CD1c-positive myeloid dendritic cell (primary cell): ENCODE measurements around the gene LEMD3.

Experiments
- DNase-seq: peaks from one replicate; pipeline ENCODE4 v3.0.0-alpha.2; 2016; ENCODE audit errors: extremely low spot score

Gene LEMD3

DNA sequence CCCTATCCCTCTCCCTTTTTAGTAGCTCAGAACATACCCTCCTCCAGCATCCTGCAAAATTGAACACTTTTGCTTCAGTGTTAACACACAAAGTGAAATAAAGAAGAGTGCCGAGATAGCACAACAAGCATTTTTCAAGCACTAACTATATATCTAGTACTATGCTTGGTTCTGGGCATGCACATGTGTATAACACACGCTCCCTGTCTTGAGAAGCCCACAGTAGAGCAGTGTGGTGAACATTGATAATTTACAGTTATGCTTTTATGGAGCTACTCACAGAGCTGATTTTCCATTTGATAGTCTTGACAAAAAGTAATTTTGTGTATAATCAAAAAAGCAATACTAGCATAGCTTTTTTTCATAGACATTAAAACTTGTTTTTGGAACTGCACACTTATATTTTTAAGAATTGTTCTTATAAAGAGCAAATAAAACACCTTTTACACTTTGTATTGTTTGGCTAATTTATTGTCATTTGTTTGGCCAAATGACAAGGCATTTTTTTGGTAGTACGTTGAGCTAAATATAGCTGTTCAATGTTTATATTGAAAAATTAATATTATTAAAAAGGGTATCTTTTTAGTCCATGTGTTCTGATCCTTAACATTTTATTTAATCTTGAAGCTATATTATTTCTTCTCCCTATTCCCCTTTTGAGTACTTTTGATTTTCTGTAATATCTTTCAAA is 39.7 kb downstream of the LEMD3 start:
- no peak for DNase-seq

DNA sequence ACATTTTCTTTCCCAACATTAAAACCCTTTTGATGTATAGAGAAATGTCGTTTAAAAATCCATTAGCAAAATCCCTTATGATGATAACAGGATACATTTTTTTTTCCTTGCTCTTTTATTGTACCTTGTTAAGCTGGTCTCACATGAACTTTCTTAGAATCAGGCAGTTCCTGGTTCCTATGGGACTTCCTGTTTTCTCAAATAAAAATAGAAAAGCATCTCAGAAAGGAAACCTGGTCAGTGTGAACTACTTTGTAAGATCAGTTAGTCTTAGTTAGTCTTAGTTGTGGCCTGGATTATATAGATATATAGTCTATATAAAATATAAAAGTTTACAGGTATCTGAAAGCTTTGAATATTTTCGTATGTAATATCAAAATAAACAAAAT is 40.3 kb downstream of the LEMD3 start:
- peak; percentile 44 for DNase-seq

DNA sequence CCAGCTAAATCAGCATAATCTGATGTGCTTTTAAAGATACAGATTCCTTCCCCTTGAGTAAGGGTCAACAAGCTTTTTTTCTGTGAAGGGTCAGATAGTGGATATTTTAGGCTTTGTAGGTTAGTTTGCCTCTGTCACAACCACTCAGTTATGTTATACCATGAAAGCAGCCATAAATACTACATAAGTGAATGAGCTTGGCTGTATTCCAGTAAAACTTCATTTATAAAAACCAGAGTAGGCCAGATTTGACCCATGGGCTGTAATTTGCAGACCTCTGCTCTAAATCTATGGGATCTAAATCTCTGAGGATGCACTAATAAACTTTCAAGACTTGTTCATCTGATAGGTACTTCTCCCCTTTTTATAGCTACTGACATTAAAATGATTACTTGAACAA is 47.7 kb downstream of the LEMD3 start:
- DNase-seq = no peak

DNA sequence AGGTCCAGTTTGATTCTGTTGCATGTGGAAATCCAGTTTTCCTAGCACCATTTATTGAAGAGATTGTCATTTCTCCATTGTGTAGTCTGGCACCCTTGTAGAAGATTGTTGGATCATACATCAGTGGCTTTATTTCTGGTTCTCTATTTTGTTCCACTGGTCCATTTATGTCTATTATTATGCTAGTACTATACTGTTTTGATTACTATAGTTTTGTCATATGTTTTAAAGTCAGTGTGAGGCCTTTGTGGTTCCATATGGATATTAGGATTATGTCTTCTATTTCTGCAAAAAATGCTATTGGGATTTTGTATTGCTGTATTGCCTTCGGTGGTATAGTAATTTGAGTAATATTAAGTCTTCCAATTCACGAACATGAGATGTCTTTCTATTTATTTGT is 51.4 kb downstream of the LEMD3 start:
- DNase-seq = no peak

DNA sequence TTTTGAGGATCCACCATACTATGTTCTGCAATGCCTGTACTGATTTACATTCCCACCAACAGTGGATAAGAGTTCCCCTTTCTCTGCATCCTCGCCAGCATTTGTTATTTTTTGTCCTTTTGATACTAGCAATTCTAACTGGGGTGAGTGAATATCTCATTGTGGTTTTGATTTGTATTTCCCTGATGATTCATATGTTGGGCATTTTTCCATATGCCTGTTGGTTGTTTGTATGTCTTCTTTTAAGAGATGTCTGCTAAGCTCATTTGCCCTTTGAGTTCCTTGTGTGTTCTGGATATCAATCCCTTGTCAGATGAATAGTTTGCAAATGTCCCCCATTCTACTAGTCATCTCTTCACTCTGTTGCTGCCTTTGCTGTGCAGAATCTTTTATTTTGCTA is 60.1 kb downstream of the LEMD3 start:
- no peak for DNase-seq

DNA sequence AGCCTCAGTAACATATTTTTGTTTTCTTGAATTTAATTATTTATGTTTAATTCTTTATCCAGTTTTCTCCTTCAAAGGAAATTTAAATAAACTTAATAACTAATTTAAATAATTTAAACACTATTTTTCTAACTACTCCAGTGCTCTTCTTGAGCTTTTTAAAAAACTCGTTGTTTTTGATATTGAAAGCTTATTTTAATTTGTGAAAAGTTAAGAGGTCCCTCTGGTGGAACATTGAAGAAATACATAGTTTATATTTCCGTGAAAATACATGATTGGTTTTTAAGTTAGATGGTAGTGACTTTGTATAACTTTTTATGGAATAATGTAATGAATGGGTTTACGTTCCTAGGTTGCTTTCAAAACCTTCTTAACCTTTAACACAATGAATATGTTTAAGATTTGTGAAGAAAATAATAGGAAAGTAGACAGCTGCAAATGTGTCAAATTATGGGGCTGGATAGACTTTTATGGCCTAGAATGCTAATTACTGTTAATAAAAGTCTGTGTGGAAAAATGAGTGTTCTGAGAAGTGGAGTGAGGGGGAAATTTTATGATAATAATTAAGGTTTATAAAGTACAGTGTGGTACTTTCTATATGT is 63.2 kb downstream of the LEMD3 start:
- peak; percentile 25 for DNase-seq

DNA sequence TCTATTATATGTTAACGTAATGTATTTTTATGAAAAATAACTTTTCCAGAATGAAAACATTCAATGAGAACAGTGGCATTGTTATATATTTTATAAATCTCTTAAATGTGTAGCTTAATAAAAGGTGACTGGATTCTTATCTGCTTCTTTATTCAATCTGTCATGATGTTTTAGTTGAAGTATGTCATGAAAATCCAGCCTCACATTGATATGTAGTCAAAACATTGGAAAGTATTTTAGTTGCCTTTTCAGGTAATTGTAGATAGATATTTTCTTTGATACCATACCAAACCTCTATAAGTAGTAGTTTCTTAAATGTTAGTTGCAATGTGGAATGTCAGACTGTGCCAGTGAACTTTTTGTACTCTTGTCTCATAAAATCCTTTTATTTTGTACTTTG is 67.8 kb downstream of the LEMD3 start:
- DNase-seq = no peak

DNA sequence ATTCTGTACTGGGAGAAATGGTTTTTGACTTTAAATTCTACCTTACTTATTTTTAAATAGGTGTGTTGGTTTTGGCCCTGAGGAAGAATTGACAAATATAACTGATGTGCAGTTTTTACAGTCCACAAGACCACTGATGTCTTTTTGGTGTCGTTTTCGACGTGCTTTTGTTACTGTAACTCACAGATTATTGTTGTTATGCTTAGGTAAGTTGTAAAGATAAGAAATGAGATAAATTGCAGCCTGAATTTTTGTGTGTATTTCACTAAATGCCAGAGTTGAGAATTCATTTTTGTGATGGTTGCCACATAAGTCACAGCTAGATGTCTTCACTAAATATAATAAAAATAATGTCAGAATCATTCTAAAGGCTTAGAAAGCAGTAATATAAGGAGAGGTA is 69.2 kb downstream of the LEMD3 start:
- no peak for DNase-seq

DNA sequence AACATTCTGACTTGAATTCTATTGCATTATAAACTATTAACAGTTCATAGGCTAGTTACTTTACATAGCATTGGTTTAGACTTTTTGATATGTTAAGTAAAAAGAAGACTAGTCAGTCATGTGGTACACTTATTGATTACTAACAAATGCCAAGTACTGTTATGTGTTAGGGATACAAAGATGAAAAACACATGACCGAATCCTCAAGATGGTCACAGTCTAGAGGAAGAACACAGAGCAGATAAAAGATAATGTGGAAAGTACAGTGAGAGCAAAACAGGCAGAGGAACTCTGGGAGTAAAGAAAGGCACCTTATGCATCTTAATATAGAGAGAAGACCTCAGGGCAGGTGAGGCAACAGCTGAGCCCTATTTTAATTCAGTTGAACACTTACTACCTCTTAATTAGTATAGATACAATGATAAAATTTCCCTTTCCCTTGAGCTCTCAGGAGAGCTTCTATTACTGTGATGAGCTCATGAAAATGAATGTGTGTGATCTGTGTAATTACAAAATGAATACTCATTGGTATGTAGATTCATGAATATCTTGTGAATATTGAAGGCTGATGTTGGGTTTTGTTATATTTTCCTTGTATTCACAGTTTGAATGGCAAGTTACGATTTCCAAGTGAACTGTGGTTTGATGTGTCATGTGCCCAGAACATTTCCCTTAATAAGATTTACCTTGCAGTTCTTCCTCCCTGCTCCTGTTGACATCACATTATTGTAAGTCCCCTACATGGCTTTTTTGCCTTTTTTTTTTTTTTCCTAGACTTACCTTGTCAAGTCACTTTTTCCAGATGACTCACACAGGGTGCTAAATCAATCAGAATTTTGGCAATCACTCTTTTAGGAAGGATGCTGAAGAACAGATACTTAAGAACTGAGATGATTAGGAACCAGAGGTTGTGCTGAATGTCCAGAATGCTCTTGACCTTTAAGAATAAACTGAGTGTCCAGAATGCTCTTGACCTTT is 79.6 kb downstream of the LEMD3 start:
- DNase-seq = no peak

DNA sequence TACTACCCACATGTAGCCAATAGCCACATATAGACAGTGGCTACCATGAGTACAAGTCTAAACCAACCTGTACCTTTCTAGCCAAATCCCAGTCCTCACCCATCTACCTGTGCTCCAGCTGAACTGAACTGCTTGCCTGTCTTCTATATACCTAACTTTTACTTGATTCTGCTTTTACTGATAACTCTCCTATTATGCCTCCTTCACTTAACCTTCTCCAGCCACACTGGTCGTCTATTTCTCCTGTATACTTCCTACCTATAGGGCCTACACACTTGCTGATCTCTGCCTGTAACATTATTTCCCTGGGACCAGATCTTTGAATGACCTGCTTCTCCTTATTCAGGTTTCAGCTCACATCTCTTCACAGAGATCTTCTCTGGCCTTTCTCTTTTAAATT is 83.1 kb downstream of the LEMD3 start:
- no peak for DNase-seq

DNA sequence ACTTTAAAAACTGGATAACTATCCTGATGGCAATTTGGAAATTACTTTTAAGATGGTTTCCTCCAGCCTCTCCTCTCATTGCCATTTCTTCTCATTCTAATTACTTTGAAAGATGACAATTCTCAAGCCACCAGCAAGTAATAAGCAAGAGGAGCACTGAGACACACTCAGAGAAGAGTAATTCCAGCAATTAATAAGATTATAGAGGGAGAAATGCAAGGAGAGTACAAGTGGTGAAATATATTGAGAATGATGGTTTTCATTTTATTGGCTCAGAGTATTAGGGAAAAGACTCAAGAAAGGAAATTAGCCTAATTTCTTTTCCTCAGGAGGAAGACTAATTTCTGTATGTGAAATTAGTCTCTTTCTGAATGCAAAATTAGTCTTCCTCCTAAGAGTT is 88.6 kb downstream of the LEMD3 start:
- no peak for DNase-seq

DNA sequence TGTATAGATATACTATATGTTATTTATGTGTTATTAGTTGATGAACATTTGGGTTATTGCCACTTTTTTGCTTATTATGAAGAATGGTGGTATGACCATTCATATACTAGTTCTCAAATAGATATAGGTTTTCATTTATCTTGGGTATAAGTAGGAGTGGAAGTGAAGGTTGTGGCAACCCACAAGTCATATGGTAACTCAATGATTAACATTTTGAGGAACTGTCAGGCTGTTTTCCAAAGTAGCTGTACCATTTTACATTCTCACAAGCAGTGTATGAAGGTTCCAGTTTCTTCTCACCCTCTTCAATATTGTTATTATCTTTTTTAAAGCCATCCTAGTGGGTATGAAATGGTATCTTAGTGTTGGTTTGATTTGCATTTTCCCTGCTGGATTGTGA is 90.1 kb downstream of the LEMD3 start:
- DNase-seq = no peak

DNA sequence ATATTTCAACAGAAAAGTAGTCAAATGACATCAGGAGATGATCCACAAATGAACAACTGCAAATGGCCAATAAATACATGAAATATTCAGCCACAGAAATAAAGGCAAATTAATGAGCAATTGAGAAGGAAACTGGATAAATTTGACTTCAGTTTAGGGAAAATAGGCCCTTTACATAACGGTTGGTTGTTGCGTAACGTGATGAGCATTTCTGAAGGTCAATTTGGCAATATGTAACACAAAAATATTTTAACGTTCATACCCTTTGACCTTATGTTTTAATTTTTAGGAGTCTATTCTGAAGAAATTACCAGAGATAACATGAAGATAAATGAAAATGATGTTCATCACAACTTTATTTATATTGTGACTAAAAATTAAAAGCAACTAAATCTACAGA is 94.4 kb downstream of the LEMD3 start:
- no peak for DNase-seq

DNA sequence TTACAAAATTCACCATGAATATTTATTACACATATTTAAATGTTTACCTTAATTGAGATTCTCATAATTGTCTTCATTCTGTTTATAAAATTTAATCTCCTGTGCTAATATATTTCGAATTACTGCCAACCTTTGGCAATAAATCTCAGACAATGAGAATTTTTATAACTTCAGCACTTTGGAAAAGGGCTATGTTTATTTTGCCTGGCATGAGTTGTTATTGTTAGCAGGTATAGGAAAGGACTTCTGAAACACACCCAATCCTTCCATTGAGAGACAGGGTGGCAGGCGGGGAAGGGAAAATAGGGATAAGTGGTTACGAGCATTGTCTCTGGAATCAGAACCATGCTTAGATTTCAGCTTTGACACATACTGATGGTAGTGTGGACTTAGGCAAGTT is 97.0 kb downstream of the LEMD3 start:
- DNase-seq = no peak

DNA sequence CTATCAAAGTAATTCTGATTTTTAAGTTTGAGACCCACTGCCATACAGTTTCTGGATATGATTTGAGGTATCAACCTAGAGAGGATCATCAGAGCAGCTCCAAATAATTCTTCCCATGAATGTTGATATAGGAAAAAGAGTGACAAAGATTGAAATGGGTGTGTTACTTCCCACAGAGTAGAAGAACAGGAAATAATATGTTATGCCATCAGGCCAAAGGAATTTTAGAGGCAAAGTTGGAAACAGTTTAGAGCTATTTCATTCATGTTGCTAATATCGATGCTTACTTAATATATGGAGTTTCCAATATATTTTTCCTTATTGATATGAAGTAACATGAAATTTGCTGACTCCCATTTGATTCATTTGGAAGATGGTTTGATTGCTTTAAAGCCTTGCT is 100.2 kb downstream of the LEMD3 start:
- no peak for DNase-seq

DNA sequence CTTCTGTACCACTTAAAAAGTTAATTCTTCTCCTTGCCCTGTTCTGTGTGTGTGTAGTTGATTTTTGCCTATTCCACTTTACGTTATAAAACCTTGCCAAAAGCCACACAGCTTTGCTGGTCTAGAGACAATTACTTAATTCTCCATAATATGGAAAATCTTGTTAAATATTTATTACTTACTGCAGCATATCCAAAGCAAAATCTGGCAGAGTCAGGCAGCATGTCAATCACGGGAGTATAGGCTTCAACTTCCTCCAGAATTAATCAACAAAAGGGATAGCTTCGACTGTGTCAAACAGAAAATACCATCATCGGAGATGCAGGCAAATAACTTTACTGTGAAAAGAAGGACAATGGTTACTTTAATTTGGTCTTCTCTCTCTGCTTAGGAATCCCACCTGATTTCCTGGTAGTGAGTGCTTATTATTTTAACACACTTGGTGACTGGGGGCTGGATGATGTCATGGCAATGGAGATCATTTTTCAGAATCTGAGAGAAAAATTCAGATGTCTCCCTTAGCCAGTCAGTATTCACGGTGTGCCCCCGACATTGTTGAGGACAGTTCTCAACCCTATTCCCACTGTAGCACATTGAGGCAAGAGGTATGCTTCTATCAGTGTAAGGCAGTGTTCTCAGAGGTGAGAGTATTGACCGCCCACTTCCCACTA is 105.4 kb downstream of the LEMD3 start:
- no peak for DNase-seq

DNA sequence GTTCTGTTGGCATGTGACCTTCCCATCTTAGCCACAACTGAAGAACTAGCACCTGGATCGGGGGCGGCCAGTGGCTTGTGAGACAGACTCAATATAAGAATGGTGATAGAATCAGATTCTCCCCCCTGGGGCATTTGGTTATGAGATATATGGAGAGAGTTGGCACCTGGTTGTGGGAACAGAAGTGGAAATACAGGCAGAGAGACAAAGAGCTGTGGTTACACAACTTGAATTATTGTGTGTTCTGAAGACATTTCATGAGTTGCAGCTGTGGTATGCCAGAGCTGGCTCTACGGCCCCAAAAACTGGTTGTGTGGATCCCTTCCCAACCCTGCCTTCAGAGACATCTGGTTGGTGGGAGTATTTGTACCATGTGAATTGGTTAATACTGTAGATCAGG is 106.2 kb downstream of the LEMD3 start:
- no peak for DNase-seq

DNA sequence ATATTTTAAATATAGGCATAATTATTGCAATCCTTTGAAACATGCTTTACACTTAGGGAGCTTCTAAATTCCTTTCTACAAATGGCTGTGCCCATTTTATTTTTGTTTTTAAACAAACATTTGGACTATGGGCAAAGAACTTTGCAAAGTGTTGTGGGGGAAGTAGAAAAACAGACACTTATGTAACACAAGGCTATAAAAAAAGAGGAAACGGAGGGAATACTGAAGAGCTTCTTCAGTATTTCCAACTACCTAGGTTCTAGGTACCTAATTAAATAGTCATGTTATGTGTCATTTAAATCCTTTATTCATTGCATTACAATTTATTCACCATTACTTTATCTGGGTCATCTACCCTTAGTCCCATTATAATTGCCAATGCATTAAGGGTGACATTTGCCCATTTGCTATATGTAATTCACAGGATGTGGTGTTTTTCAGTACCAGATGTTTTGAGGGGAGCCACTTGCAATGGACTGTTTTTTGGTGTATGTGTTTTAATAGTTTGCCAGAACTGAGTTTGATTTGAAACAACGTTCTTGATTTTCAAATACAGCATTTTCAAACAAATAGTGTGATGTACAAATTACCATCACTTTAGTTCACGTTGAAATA is 107.6 kb downstream of the LEMD3 start:
- peak; percentile 29 for DNase-seq

DNA sequence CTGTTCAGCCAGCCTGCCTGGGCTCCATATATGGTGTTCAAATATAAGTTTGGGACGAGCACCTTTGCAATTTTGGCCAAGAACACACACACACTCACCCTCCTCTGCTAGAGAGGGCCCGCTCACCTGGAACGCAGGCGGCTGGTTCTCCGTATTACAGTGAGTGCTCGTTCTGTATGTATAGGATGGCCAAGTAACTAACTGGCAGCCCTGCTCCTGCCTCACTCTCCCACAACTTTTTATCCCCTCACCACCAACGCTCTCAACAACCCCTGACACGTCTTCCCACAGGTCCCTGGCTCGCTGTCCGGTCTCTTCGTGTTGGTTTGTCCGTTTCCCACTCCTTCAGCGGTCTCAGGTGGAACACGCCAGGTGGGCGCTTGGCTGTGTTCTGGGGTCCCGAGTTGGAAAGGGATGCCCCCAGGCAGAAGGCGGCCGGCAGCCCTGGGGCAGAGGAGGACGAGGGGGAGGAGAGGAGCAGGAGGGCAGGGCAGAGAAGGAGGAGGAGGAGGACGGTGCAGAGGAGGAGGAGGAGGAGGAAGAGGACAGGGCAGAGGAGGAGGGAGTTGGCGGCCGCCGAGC is 108.7 kb downstream of the LEMD3 start:
- DNase-seq = no peak

DNA sequence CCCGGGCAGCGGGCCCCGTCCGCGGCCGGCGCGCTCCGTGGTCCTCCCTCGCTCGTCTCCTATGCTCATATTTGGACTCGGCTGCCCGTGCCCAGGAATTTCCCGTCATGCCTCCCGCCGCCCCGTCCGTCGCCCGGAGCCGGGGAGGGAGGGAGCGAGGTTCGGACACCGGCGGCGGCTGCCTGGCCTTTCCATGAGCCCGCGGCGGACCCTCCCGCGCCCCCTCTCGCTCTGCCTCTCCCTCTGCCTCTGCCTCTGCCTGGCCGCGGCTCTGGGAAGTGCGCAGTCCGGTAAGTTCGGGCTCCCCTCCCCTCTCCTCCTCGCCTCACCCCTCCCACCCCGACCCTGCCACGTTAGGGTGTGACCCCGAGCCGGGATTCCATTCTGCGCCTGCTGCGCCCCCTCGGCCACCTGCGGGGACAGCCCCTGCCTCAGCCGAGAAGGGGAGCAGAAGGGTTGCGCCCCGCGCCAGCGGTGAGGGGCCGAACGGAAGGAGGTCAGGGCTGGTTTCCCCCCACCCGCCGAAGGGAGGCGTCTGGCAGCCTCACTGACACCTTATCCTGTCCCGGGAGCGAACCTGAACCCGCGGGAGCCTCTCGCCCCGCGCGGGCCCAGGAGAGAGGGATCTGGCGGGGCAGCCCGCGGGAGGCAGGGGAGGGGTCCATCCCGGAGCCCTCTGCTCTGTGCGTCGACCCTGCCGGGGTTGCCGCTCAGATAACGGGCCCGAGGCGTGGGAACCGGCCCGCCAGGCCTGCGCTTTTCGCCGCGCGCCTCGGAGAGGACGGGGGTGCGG is 109.4 kb downstream of the LEMD3 start, which contains the start of gene MSRB3:
MSRB3 (plus strand) TSS at position 108 of the 793 bp plus-strand sequence. CDS start 29,897 bp downstream, outside the sequence.
- peak; percentile 26 for DNase-seq
